Astrocyte (in vitro differentiated cells and primary cell): ENCODE results near the gene B3GALT4. TPM values are rescaled to one million over a fixed set of nuclear protein-coding genes. Genes with fewer than 3 reads are reported as not detected.
A peak's percentile ranks its signal among the peaks of the same experiment; 100 is the strongest.

ENCODE experiments used
- DNase-seq: peaks from one replicate; pipeline ENCODE4 v3.0.0-alpha.2; 2010; ENCODE audit warnings: low read depth
- FAIRE-seq: peaks from 2 replicates; lab custom pipeline; 2011; peaks lifted over from hg19 to GRCh38; lab: Jason Lieb, UNC
- H2AFZ ChIP-seq: 2 replicates; pipeline ENCODE4 v1.6.0; 2012; ENCODE audit warnings: low read depth, low read length, inconsistent platforms
- H3K27ac ChIP-seq: 2 replicates; pipeline ENCODE4 v1.5.1; 2011; ENCODE audit warnings: low read depth, low read length, inconsistent platforms
- H3K27me3 ChIP-seq: 2 replicates; pipeline ENCODE4 v1.6.0; 2011; ENCODE audit warnings: low read length, inconsistent platforms; ENCODE audit not compliant: insufficient read depth
- H3K36me3 ChIP-seq: 2 replicates; pipeline ENCODE4 v1.5.1; 2011; ENCODE audit warnings: low read length, inconsistent platforms; ENCODE audit not compliant: insufficient read depth
- H3K4me1 ChIP-seq: 2 replicates; pipeline ENCODE4 v1.5.1; 2011; ENCODE audit warnings: low read length, inconsistent platforms; ENCODE audit not compliant: insufficient read depth
- H3K4me2 ChIP-seq: 2 replicates; pipeline ENCODE4 v1.6.0; 2012; ENCODE audit warnings: low read length, inconsistent platforms
- H3K4me3 ChIP-seq: 2 replicates; pipeline ENCODE4 v1.5.1; 2011; ENCODE audit warnings: low read depth, mild to moderate bottlenecking, low read length, inconsistent platforms; ENCODE audit not compliant: insufficient read depth
- H3K79me2 ChIP-seq: 2 replicates; pipeline ENCODE4 v1.6.0; 2012; ENCODE audit warnings: mild to moderate bottlenecking, low read length, inconsistent platforms; ENCODE audit not compliant: insufficient read depth
- H3K9ac ChIP-seq: 2 replicates; pipeline ENCODE4 v1.6.0; 2012; ENCODE audit warnings: mild to moderate bottlenecking, low read length, inconsistent platforms
- H3K9me3 ChIP-seq: 2 replicates; pipeline ENCODE4 v1.5.1; 2012; ENCODE audit warnings: low read depth, mild to moderate bottlenecking, low read length, inconsistent platforms; ENCODE audit not compliant: insufficient read depth
- H4K20me1 ChIP-seq: 2 replicates; pipeline ENCODE4 v1.6.0; 2012; ENCODE audit warnings: low read length, inconsistent platforms; ENCODE audit not compliant: insufficient read depth
- H3K27ac Mint-ChIP-seq: one replicate; pipeline ENCODE4 v1.8.0; 2021; ENCODE audit warnings: mild to moderate bottlenecking, mixed read lengths; ENCODE audit not compliant: unreplicated experiment
- H3K27me3 Mint-ChIP-seq: one replicate; pipeline ENCODE4 v1.8.0; 2021; ENCODE audit warnings: low read depth, mixed read lengths; ENCODE audit not compliant: unreplicated experiment
- H3K36me3 Mint-ChIP-seq: one replicate; pipeline ENCODE4 v1.8.0; 2021; ENCODE audit warnings: low read depth, mixed read lengths; ENCODE audit not compliant: unreplicated experiment
- H3K4me1 Mint-ChIP-seq: one replicate; pipeline ENCODE4 v1.8.0; 2021; ENCODE audit warnings: low read depth, mixed read lengths; ENCODE audit not compliant: unreplicated experiment
- H3K4me3 Mint-ChIP-seq: one replicate; pipeline ENCODE4 v1.8.0; 2021; ENCODE audit warnings: mild to moderate bottlenecking, moderate library complexity, mixed read lengths; ENCODE audit not compliant: unreplicated experiment
- H3K9me3 Mint-ChIP-seq: one replicate; pipeline ENCODE4 v1.8.0; 2021; ENCODE audit warnings: mild to moderate bottlenecking, mixed read lengths; ENCODE audit not compliant: unreplicated experiment
- EZH2 ChIP-seq: IDR thresholded peaks from 2 replicates; pipeline ENCODE4 v1.6.1; 2012; ENCODE audit warnings: mild to moderate bottlenecking, low read length, inconsistent platforms; ENCODE audit not compliant: insufficient read depth
- total RNA-seq: library from RNA; stranded (reverse); gene quantifications from 2 replicates; pipeline ENCODE4 v1.2.1, GENCODE V29; 2021
- TF ChIP-seq, protein P1 (sequence below): IDR thresholded peaks from 2 replicates; pipeline ENCODE4 v1.5.1; 2011; ENCODE audit warnings: low read depth, mild to moderate bottlenecking, inconsistent platforms, low read length, moderate library complexity; ENCODE audit not compliant: insufficient read depth

The B3GALT4 gene
- total RNA-seq, 1 donor from 2014 or later, result 1.5 TPM

DNA sequence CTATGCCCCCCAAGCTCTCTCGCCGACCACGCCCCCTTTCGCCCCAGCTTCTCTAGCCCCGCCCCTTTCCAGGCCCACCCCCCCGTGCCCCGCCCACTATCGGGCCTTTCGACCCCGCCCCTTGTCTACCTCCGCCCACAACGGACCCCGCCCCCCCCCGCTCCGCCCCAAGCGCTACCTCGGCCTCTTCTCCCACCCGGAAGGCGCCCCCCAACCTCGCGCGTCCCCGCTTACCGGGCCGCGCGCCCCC is 40.4 kb downstream of the B3GALT4 start:
- Histone ChIP-seq H3K4me3 (peak overlapping the region; percentile 44), H3K27me3 (no peaks in the 10 kb centered on the region), H3K36me3 (peaks cover 27% of the 10 kb centered on the region), H3K9me3 (no peaks in the 10 kb centered on the region), H3K27ac (no peak overlapping the region), H3K9ac (no peak overlapping the region), H3K4me2 (peak overlapping the region; percentile 70), H3K4me1 (peaks cover 63% of the 10 kb centered on the region), H3K79me2 (peaks cover 69% of the 10 kb centered on the region), H4K20me1 (peaks cover 21% of the 10 kb centered on the region), H2AFZ (no peak overlapping the region)
- no peak for TF ChIP-seq EZH2
- TF ChIP-seq, protein P1, sequence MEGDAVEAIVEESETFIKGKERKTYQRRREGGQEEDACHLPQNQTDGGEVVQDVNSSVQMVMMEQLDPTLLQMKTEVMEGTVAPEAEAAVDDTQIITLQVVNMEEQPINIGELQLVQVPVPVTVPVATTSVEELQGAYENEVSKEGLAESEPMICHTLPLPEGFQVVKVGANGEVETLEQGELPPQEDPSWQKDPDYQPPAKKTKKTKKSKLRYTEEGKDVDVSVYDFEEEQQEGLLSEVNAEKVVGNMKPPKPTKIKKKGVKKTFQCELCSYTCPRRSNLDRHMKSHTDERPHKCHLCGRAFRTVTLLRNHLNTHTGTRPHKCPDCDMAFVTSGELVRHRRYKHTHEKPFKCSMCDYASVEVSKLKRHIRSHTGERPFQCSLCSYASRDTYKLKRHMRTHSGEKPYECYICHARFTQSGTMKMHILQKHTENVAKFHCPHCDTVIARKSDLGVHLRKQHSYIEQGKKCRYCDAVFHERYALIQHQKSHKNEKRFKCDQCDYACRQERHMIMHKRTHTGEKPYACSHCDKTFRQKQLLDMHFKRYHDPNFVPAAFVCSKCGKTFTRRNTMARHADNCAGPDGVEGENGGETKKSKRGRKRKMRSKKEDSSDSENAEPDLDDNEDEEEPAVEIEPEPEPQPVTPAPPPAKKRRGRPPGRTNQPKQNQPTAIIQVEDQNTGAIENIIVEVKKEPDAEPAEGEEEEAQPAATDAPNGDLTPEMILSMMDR, result no peak
- H3K9me3 Mint-ChIP-seq, result no peaks in the 10 kb centered on the region
- H3K27ac Mint-ChIP-seq, result no peak overlapping the region
- H3K4me1 Mint-ChIP-seq, result peaks cover 29% of the 10 kb centered on the region
- no peak for DNase-seq
- H3K4me3 Mint-ChIP-seq, result peak overlapping the region; percentile 81
- peaks cover 10% of the 10 kb centered on the region for H3K36me3 Mint-ChIP-seq
- no peak for FAIRE-seq
- no peaks in the 10 kb centered on the region for H3K27me3 Mint-ChIP-seq

DNA sequence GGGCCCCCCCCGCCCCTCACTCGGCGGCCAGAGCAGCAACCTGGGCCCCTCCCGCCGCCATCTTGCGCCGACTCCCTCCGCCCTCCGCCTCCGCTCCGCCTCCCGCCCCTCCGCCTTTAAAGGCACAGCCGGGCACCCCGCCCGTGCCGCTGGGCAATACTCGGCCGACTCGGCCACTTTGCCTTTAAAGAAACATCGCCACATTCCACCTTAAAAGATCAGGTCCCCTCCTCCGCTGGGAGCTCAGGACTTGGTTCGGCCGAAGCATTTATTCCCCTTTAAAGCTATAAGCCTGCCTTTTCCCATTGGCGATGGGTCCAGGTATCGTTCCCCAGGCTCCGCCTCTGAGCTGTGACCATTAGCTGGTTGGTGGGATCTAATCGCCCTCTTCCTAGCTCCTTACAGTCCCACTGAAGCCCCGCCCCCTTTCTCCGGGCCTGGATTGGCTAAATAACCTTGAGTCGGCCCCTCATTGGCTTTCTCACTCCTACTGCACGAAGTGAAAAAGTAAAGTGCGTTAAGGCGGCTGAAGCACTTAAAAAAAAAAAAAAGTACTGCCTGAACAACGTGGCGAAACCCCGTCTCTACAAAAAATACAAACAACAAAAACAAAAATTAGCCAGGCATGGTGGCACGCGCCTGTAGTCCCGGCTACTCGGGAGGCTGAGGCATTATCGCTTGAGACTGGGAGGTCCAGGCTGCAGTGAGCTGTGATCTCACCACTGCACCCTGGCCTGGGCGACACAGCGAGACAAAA is 40.9 kb downstream of the B3GALT4 start, which contains the start of gene ZBTB22:
ZBTB22 (minus strand) TSS at position 76 of the 757 bp plus-strand sequence. CDS start 828 bp downstream, outside the sequence.
- Histone ChIP-seq H3K4me1 (peaks cover 58% of the 10 kb centered on the region), H3K27me3 (no peaks in the 10 kb centered on the region), H2AFZ (peak within 1 kb of the TSS; percentile 59), H4K20me1 (peaks cover 16% of the 10 kb centered on the region), H3K79me2 (peaks cover 69% of the 10 kb centered on the region), H3K4me2 (peak within 1 kb of the TSS; percentile 83), H3K9me3 (no peaks in the 10 kb centered on the region), H3K4me3 (peak within 1 kb of the TSS; percentile 67), H3K36me3 (peaks cover 27% of the 10 kb centered on the region), H3K27ac (peak within 1 kb of the TSS; percentile 72), H3K9ac (peak within 1 kb of the TSS; percentile 73)
- peak within 1 kb of the TSS; percentile 95 for H3K4me3 Mint-ChIP-seq
- no peaks in the 10 kb centered on the region for H3K9me3 Mint-ChIP-seq
- TF ChIP-seq, protein P1, result no peak
- no peak for TF ChIP-seq EZH2
- H3K4me1 Mint-ChIP-seq, result peaks cover 29% of the 10 kb centered on the region
- H3K27me3 Mint-ChIP-seq, result no peaks in the 10 kb centered on the region
- peak; percentile 98 for DNase-seq
- FAIRE-seq, result peak; percentile 69
- H3K27ac Mint-ChIP-seq, result peak within 1 kb of the TSS; percentile 99
- H3K36me3 Mint-ChIP-seq, result peaks cover 10% of the 10 kb centered on the region

DNA sequence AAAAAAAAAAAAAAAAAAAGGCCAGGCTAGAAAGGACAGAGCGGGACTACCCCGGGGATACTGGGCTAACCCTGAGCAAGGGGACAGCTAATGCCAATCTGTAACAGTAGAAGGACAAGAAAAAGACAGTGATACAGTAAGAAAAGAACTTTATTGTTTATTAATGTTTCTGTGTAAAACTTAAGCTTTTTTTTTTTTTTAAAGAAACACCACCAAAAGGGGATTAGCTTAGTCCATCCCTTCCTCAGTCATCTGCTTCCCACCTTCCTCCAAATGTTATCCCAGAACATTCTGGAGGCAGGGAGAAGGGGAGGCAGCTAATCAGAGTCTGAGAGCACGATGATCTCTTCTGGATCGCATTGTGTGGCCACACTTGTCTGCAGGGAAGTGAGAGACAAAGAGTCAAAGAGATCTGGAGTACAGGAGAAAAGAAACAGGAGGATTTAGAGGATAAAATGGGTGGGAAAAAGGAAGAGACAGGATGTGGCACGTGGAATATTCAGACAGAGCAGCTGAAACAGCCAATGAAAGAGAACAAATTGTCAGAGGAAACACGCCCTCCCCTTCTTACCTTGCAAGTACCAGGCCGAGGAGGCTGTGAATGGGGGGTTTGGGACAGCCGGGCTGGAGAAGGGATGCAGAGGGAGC is 41.6 kb downstream of the B3GALT4 start:
- Mint-ChIP-seq H3K9me3 (no peaks in the 10 kb centered on the region), H3K4me3 (peak overlapping the region; percentile 95), H3K4me1 (peaks cover 29% of the 10 kb centered on the region), H3K27me3 (no peaks in the 10 kb centered on the region), H3K36me3 (peaks cover 10% of the 10 kb centered on the region), H3K27ac (peak overlapping the region; percentile 99)
- H3K27me3 ChIP-seq, result no peaks in the 10 kb centered on the region
- H4K20me1 ChIP-seq, result peaks cover 14% of the 10 kb centered on the region
- DNase-seq, result no peak
- H3K4me1 ChIP-seq, result peaks cover 59% of the 10 kb centered on the region
- no peak for TF ChIP-seq EZH2
- TF ChIP-seq, protein P1, result no peak
- H3K27ac ChIP-seq, result peak overlapping the region; percentile 72
- H3K4me3 ChIP-seq, result peak overlapping the region; percentile 67
- FAIRE-seq, result no peak
- H3K79me2 ChIP-seq, result peaks cover 62% of the 10 kb centered on the region
- no peaks in the 10 kb centered on the region for H3K9me3 ChIP-seq
- peak overlapping the region; percentile 73 for H3K9ac ChIP-seq
- H3K4me2 ChIP-seq, result peak overlapping the region; percentile 83
- no peak overlapping the region for H2AFZ ChIP-seq
- H3K36me3 ChIP-seq, result peaks cover 27% of the 10 kb centered on the region
